ENCODE results near the gene TINAG.

TINAG gene

GRCh38 chr6:54431466-54431865, 123.2 kb downstream of the TINAG start:
- DNase-seq, result no peak
